ENCODE measurements around the gene ESYT2. TPM values are rescaled to one million over a fixed set of nuclear protein-coding genes. Genes with fewer than 3 reads are reported as not detected.

ESYT2 gene
- total and polyA plus RNA-seq, 9 of the 15 experiments (the other 6 are each of a cell fraction or from before 2014, with no cell fraction given) = 5.8 to 86.9 (median 64.7) TPM

DNA sequence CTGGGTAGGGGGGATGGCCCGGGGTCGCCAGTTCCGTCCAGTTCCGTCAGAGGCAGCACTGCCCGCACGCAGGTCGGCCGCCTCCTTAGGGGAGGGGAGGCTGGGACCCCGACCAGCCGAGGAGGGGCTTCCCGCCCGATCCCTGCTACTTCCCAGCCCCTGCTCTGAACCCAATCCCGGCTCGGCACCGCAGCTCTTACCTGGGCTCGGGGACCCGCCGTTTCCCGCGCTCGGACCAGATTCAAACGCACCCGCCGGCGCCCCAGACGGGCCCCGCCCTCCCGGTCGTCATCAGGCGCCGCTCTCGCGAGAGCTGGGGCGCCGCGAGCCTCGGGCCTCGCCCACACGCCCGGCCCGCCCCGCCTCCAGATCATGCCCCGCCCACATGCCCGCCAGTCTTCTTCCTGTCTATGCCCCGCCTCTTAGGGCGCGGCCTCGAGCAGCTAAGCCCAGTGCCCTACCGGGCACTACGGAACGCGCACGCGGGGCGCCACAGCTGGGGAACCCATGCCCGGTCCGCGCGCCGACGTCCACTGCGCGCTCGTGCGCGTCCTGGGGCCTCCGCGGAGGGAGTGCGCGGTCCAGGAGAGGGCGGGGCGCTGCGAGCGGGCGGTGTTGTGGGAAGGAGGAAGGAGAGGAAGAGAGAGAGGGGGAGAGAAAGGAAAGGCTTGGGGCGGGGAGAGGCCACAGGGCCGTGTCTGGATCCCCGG lies 124.6 kb downstream of the ESYT2 start, which contains the start of gene NCAPG2 (continued):
- no peak for TF ChIP-seq ID3 (CRISPR knock-in tag; IDR thresholded peaks at IDR 0.05)
- peak; percentile 40; the same call in 1 of the 2 replicates for TF ChIP-seq ID3 (tag; IDR thresholded peaks at IDR 0.05)
- peak; percentile 99 for TF ChIP-seq TFAP4 (CRISPR knock-in tag; IDR thresholded peaks at IDR 0.05; ENCODE audit: borderline replicate concordance)
- no peak for TF ChIP-seq ATF4 (CRISPR knock-in tag; IDR thresholded peaks at IDR 0.05)
- no peak for TF ChIP-seq KDM1A (IDR thresholded peaks at IDR 0.05)
- no peak for TF ChIP-seq DDX20 (tag; IDR thresholded peaks at IDR 0.05; ENCODE audit: low read depth)
- TF ChIP-seq, protein P1, sequence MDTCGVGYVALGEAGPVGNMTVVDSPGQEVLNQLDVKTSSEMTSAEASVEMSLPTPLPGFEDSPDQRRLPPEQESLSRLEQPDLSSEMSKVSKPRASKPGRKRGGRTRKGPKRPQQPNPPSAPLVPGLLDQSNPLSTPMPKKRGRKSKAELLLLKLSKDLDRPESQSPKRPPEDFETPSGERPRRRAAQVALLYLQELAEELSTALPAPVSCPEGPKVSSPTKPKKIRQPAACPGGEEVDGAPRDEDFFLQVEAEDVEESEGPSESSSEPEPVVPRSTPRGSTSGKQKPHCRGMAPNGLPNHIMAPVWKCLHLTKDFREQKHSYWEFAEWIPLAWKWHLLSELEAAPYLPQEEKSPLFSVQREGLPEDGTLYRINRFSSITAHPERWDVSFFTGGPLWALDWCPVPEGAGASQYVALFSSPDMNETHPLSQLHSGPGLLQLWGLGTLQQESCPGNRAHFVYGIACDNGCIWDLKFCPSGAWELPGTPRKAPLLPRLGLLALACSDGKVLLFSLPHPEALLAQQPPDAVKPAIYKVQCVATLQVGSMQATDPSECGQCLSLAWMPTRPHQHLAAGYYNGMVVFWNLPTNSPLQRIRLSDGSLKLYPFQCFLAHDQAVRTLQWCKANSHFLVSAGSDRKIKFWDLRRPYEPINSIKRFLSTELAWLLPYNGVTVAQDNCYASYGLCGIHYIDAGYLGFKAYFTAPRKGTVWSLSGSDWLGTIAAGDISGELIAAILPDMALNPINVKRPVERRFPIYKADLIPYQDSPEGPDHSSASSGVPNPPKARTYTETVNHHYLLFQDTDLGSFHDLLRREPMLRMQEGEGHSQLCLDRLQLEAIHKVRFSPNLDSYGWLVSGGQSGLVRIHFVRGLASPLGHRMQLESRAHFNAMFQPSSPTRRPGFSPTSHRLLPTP (IDR thresholded peaks at IDR 0.05; ENCODE audit: borderline replicate concordance, extremely low read depth, insufficient read length) = no peak
- peak; percentile 60 for TF ChIP-seq FOSL1 (tag; conservative IDR thresholded peaks at IDR 0.05)
- TF ChIP-seq GATAD2B (IDR thresholded peaks at IDR 0.05; ENCODE audit: borderline replicate concordance) = peak; percentile 89; the same call in 1 of the 2 replicates
- TF ChIP-seq FOXA1 (IDR thresholded peaks at IDR 0.05; ENCODE audit: borderline replicate concordance) = no peak
- TF ChIP-seq ZNF449 (CRISPR knock-in tag; IDR thresholded peaks at IDR 0.05) = no peak
- TF ChIP-seq ZNF354B (CRISPR knock-in tag; IDR thresholded peaks at IDR 0.05) = no peak
- TF ChIP-seq, protein P2, sequence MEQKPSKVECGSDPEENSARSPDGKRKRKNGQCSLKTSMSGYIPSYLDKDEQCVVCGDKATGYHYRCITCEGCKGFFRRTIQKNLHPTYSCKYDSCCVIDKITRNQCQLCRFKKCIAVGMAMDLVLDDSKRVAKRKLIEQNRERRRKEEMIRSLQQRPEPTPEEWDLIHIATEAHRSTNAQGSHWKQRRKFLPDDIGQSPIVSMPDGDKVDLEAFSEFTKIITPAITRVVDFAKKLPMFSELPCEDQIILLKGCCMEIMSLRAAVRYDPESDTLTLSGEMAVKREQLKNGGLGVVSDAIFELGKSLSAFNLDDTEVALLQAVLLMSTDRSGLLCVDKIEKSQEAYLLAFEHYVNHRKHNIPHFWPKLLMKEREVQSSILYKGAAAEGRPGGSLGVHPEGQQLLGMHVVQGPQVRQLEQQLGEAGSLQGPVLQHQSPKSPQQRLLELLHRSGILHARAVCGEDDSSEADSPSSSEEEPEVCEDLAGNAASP (IDR thresholded peaks at IDR 0.05) = no peak
- no peak; the same call in 1 of the 2 replicates for TF ChIP-seq MXI1 (IDR thresholded peaks at IDR 0.05; ENCODE audit: low read depth, low read length)
- TF ChIP-seq ZHX1 (conservative IDR thresholded peaks at IDR 0.05; ENCODE audit: low read length) = peak; percentile 90; the same call in 1 of the 2 replicates

Data from K562 (cell line).